ENCODE data around the gene INPP1. TPM values are rescaled to one million over a fixed set of nuclear protein-coding genes. Genes with fewer than 3 reads are reported as not detected.

The INPP1 gene
- polyA plus RNA-seq, 1 of the 3 experiments (the other 2 are of a cell fraction): 6.4 TPM

GRCh38 chr2:190328573-190329147, 14.7 kb upstream of the INPP1 start:
- Histone ChIP-seq H3K79me2 (ENCODE audit: insufficient read depth) (no peaks in the 10 kb centered on the region), H3F3A (replicated peaks; ENCODE audit: insufficient read depth) (no peaks in the 10 kb centered on the region), H3K4me1 (ENCODE audit: control insufficient read depth in 1 of 2, insufficient read depth in 2 of 2, low read depth in 1 of 2, low read length in 1 of 2) (no peaks in the 10 kb centered on the region), H3K27me3 (ENCODE audit: insufficient read depth) (no peaks in the 10 kb centered on the region), H4K20me1 (ENCODE audit: insufficient read depth) (no peaks in the 10 kb centered on the region), H3K4me3 (ENCODE audit: low read depth in 2 of 2, low read length in 1 of 2) (no peak overlapping the region), H3K9ac (no peak overlapping the region), H3K9me2 (no peaks in the 10 kb centered on the region), H3K4me2 (no peak overlapping the region), H3K36me3 (replicated peaks in 1 of 2; ENCODE audit: control insufficient read depth in 1 of 2, insufficient read depth in 2 of 2, low read length in 1 of 2) (no peaks in the 10 kb centered on the region), H3K9me3 (no peaks in the 10 kb centered on the region), H3K27ac (ENCODE audit: low read depth in 2 of 2, low read length in 1 of 2) (no peak overlapping the region), H2AFZ (ENCODE audit: low read depth) (no peak overlapping the region)
- ChIA-PET CTCF (interaction anchor here (1.0 to 4.3 kb wide), 3 partner anchors 9 to 183 kb away, joined by 3 to 25 read pairs (median 6); partner anchors contain the start of gene HIBCH), POLR2A (no interaction called here)
- 92% methylated on average over 3 of the region's 3 CpGs for WGBS (ENCODE audit: low lambda C conversion rate)
- DNase-seq: no peak
- TF ChIP-seq CHD2 (IDR thresholded peaks at IDR 0.05; ENCODE audit: low read length, partially characterized antibody) (no peak), SMC3 (IDR thresholded peaks at IDR 0.05; ENCODE audit: low read depth, low read length) (0 out of 2 replicates have a peak, but pooled peaks have one; percentile 23), FOSL2 (IDR thresholded peaks at IDR 0.05; ENCODE audit: borderline replicate concordance, low read depth) (no peak), NFIC (IDR thresholded peaks at IDR 0.05; ENCODE audit: borderline replicate concordance) (no peak), USF2 (IDR thresholded peaks at IDR 0.05; ENCODE audit: borderline replicate concordance, low read depth, low read length) (no peak), GATA2 (CRISPR knock-in tag; IDR thresholded peaks at IDR 0.05) (no peak), TEAD4 (IDR thresholded peaks at IDR 0.05; ENCODE audit: borderline replicate concordance, insufficient read depth) (no peak), ELF1 (IDR thresholded peaks at IDR 0.05) (no peak), RCOR1 (IDR thresholded peaks at IDR 0.05; ENCODE audit: low read length) (no peak), TCF12 (IDR thresholded peaks at IDR 0.05) (no peak), RAD21 (IDR thresholded peaks at IDR 0.05; ENCODE audit: low read length) (peak; percentile 64), MXI1 (IDR thresholded peaks at IDR 0.05; ENCODE audit: low read depth, low read length) (no peak), CTCF (IDR thresholded peaks at IDR 0.05) (peak; percentile 35), FOXJ3 (CRISPR knock-in tag; IDR thresholded peaks at IDR 0.05) (no peak), PBX3 (IDR thresholded peaks at IDR 0.05) (no peak), RFX5 (IDR thresholded peaks at IDR 0.05; ENCODE audit: low read length) (no peak), POLR2AphosphoS5 (IDR thresholded peaks at IDR 0.05; ENCODE audit: low read depth, low read length) (no peak)
